Activated T-cell treated with anti-CD3 and anti-CD28 coated beads, Interleukin-2, amount 50 U/mL, for 72 hours (primary cell): ENCODE results near the gene MYADML2. TPM values are rescaled to one million over a fixed set of nuclear protein-coding genes. Genes with fewer than 3 reads are reported as not detected.
A peak's percentile ranks its signal among the peaks of the same experiment; 100 is the strongest.

Source experiments
- ATAC-seq, 2 donors: fragments of 150-1000 bp; cut with Tn5 transposase; replicated peaks in 1 of 2; 2 replicates each; pipeline ENCODE4 v1.10.0; 2021; ENCODE audit warnings: moderate library complexity in 2 of 2, mild to moderate bottlenecking in 1 of 2
- DNase-seq, 2 donors: peaks; one replicate each; pipeline ENCODE4 v3.0.0; 2021 to 2022; ENCODE audit warnings: mixed read lengths in 1 of 2
- H3K27ac Mint-ChIP-seq: one replicate; pipeline ENCODE4 v1.8.0; 2022; ENCODE audit warnings: mild to moderate bottlenecking, moderate library complexity, mixed read lengths
- H3K27me3 Mint-ChIP-seq: one replicate; pipeline ENCODE4 v1.8.0; 2022; ENCODE audit warnings: low read depth, mixed read lengths
- H3K36me3 Mint-ChIP-seq, 2 donors: one replicate each; pipeline ENCODE4 v1.8.0; 2022; ENCODE audit warnings: mixed read lengths in 2 of 2, mild to moderate bottlenecking in 1 of 2; ENCODE audit not compliant: insufficient read depth in 2 of 2
- H3K4me1 Mint-ChIP-seq: one replicate; pipeline ENCODE4 v1.8.0; 2022; ENCODE audit warnings: low read depth, mixed read lengths
- H3K4me3 Mint-ChIP-seq, 2 donors: one replicate each; pipeline ENCODE4 v1.8.0; 2022; ENCODE audit warnings: mild to moderate bottlenecking in 2 of 2, mixed read lengths in 2 of 2, moderate library complexity in 2 of 2
- H3K9me3 Mint-ChIP-seq, 2 donors: one replicate each; pipeline ENCODE4 v1.8.0; 2022; ENCODE audit warnings: mixed read lengths in 2 of 2
- total RNA-seq, 2 donors: library from RNA; stranded (reverse); gene quantifications; one replicate each; pipeline ENCODE4 v1.2.3, GENCODE V29; 2022

Gene MYADML2
- total RNA-seq, 2 donors from 2014 or later: not detected

DNA sequence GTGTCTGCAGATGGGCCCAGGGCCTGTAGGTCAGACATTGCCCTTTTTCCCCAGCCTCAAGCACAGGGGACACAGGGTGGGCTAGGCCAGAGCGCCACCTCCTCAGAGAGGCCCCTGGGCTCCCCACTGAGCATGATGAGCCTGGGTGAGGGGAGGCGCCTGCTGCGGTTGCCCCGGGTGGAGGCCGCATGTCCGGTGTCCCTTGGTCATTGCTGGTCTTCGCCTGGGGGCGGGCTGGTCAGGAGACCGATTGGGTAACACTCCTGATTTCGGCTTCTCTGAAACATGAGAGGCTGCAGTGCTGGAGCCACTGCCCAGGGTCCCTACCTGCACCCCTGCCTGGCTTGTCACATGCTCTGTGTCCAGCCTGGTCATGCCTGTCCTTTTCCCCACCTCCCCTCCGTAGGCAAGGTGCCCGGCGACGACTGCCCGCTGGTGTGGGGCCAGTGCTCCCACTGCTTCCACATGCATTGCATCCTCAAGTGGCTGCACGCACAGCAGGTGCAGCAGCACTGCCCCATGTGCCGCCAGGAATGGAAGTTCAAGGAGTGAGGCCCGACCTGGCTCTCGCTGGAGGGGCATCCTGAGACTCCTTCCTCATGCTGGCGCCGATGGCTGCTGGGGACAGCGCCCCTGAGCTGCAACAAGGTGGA lies 47.4 kb downstream of the MYADML2 start:
- Mint-ChIP-seq H3K36me3 (peaks cover 0 to 16% of the 10 kb centered on the region in 2 donors), H3K4me1 (no peaks in the 10 kb centered on the region), H3K9me3 (no peaks in the 10 kb centered on the region), H3K27me3 (peaks cover 12% of the 10 kb centered on the region), H3K4me3 (no peak overlapping the region), H3K27ac (no peak overlapping the region)
- DNase-seq: no peak
- no peak for ATAC-seq

DNA sequence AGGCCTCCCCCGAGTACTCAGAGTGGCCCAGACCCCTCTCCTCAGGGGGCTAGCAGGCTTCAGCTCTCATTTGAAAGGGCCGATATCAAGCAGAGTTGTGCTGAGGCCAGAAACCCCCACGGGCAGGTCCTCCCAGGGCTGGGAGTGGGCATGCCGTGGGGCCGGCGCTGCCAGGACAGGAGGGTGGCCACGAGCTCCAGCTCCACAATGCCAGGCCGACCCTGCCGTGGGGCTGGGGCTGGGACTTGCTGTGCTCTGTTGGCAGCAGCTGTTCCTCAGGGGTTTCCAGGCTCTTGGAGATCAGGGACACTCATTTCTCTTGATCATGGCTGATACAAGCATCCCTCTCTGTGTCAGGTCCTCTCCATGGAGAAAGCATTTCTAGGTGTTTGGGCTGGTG lies 48.1 kb downstream of the MYADML2 start:
- Mint-ChIP-seq H3K4me1 (no peaks in the 10 kb centered on the region), H3K9me3 (no peaks in the 10 kb centered on the region), H3K27me3 (peaks cover 12% of the 10 kb centered on the region), H3K36me3 (peaks cover 0 to 16% of the 10 kb centered on the region in 2 donors), H3K27ac (no peak overlapping the region), H3K4me3 (no peak overlapping the region)
- DNase-seq (no peak), ATAC-seq (no peak)

DNA sequence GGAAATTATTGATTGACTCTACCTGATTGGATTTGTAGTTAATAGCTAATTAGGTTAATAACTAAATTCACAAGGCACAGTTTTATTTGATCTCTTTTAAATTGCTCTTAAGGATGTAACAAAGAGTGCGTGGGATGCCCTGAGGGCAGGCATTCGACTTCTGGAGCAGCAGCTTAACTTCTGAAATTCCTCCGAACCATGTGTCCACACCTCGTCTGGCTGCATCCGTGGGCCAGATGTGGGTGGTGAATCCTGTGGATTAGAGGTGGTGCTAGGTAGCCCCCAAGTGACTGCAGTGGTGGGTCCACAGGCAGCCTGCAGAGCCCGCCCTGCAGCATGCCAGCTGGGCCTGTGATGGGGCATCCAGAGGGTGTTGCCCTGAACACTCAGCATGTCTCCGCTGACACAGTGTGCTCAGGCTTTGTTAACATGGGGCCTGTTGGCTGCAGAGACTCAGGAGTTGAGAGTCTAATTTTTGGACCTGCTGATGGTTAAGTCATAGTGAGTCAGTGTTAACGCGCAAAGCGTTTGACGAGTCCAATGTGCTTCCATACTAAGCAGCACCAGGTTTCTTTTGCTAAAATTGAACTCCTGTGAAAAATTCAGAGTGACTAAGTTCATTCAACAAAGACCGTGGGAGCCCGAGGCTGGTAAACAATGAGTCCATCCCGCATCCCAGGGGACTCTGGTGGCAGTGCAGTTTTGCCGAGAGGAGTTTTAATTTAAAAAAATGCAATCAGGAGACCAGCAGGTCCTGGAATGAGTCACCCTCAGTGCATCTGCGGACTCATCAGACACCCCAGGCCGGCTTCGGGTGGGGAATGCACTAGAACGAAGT lies 48.8 kb downstream of the MYADML2 start:
- no peak overlapping the region for H3K4me3 Mint-ChIP-seq
- no peaks in the 10 kb centered on the region for H3K9me3 Mint-ChIP-seq
- H3K27ac Mint-ChIP-seq: no peak overlapping the region
- ATAC-seq: no peak
- DNase-seq: no peak
- H3K4me1 Mint-ChIP-seq: no peaks in the 10 kb centered on the region
- H3K36me3 Mint-ChIP-seq: peaks cover 0 to 16% of the 10 kb centered on the region in 2 donors
- peaks cover 12% of the 10 kb centered on the region for H3K27me3 Mint-ChIP-seq

DNA sequence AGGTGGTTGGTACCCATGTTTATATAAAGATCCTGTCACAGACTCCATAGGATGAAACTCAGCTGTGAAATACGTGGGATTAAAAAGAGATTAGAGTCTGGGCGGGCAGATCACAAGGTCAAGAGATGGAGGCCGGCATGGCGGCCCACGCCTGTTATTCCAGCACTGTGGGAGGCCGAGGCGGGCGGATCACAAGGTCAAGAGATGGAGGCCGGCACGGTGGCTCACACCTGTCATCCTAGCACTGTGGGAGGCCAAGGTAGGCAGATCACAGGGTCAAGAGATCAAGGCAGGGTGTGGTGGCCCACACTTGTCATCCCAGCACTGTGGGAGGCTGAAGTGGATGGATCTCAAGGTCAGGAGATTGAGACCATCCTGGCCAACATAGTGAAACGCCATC lies 51.6 kb downstream of the MYADML2 start:
- peaks cover 1 to 18% of the 10 kb centered on the region in 2 donors for H3K36me3 Mint-ChIP-seq
- H3K9me3 Mint-ChIP-seq: no peaks in the 10 kb centered on the region
- H3K4me3 Mint-ChIP-seq: no peak overlapping the region
- ATAC-seq (no peak), DNase-seq (no peak)
- H3K4me1 Mint-ChIP-seq: no peaks in the 10 kb centered on the region
- H3K27me3 Mint-ChIP-seq: no peaks in the 10 kb centered on the region
- H3K27ac Mint-ChIP-seq: no peak overlapping the region

DNA sequence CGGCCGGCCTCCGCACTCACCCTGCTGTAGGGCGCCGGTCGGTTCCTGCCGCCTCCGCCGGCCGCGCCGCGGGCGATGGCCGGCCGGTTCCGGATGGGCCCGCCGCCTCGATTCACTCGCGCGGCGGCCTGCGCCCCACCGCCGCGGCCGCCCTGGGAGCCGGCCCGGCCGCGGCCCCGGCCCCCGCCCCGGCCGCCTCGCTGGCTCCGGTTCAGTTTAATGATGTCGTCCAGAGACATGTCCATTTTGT lies 55.8 kb downstream of the MYADML2 start:
- DNase-seq: peak in 1 of 2 donors; percentile 23
- H3K27me3 Mint-ChIP-seq: no peaks in the 10 kb centered on the region
- H3K9me3 Mint-ChIP-seq: no peaks in the 10 kb centered on the region
- peak overlapping the region; percentile 87 to 88 for H3K4me3 Mint-ChIP-seq
- peak overlapping the region; percentile 93 for H3K27ac Mint-ChIP-seq
- ATAC-seq: peak; percentile 18
- peaks cover 25% of the 10 kb centered on the region for H3K4me1 Mint-ChIP-seq
- H3K36me3 Mint-ChIP-seq: peaks cover 14 to 35% of the 10 kb centered on the region in 2 donors

DNA sequence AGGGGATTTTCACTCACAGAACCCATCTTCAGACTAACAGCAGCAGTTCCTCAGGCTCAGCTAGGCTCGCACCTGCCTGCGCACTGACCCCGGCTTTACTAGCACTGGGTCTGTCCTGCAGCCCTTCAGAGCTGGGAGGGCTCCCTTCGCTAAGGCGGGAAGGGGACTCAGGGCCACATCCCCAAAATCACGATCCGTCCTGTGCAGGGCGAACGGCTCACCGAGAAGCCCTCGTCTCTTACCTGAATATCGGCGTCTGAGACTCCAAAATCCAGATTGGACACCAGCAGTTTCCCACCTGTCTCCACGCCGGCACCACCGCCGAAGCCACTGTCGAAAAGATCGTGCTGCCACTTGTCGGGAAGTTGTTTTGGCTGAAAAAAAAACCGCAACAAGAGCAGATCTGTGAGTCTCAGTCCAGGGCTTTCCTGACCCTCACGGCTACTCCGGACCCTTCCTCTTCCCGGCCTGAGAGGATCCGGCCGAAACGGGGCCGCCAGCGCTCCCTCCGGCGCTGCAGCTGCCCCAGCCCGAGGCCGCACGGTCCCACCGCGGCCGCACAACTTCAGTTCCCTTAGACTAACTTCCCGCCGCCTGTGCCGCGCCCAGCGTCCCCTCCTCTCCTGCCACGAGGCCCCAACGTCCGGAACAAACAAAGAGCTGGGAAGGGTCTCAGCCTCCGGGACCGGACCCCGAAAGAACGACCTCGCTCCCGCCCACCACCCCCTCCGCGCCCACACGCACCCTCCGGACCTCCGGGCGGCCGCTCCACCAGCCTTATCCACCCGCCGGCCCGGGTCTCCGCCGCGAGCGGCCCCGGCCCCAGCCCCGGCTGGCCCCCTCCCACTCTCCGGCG lies 56.4 kb downstream of the MYADML2 start:
- DNase-seq: peak in 1 of 2 donors; percentile 31
- Mint-ChIP-seq H3K4me3 (peak overlapping the region; percentile 82 to 86), H3K9me3 (no peaks in the 10 kb centered on the region), H3K36me3 (peaks cover 14 to 34% of the 10 kb centered on the region in 2 donors), H3K27me3 (no peaks in the 10 kb centered on the region), H3K4me1 (peaks cover 28% of the 10 kb centered on the region), H3K27ac (peak overlapping the region; percentile 85)
- ATAC-seq: no peak

Other genes with a start within 250 kb of the MYADML2 start
- gene MRPL12, start 243.9 kb downstream of the MYADML2 start, total RNA-seq: 10 to 100 TPM; 49.1 to 64.7 TPM
- 10 to 100 TPM in 1 of 2 donors, 1 to 10 TPM in 1; 9.2 to 11.3 TPM for gene SLC25A10, start 234.9 kb downstream of the MYADML2 start, total RNA-seq
- under 1 TPM in 1 of 2 donors, not detected in 1; 0.17 TPM for gene GCGR, start 143.1 kb downstream of the MYADML2 start, total RNA-seq
- gene MCRIP1, start 113.9 kb downstream of the MYADML2 start, total RNA-seq: 10 to 100 TPM; 61.9 to 77.2 TPM
- not detected for gene PPP1R27, start 112.2 kb downstream of the MYADML2 start, total RNA-seq
- 100 to 1,000 TPM; 430 to 436 TPM for gene P4HB, start 86.7 kb downstream of the MYADML2 start, total RNA-seq
- gene ARHGDIA, start 75.9 kb downstream of the MYADML2 start, total RNA-seq: 100 to 1,000 TPM; 369 to 410 TPM
- gene ALYREF, start 55.6 kb downstream of the MYADML2 start, total RNA-seq: 100 to 1,000 TPM in 1 of 2 donors, 10 to 100 TPM in 1; 95.9 to 122 TPM
- gene ANAPC11, start 55.5 kb downstream of the MYADML2 start, total RNA-seq: 100 to 1,000 TPM in 1 of 2 donors, 10 to 100 TPM in 1; 78.5 to 106 TPM
- gene NPB, start 45.0 kb downstream of the MYADML2 start, total RNA-seq: under 1 TPM in 1 of 2 donors, not detected in 1; 0.19 TPM
- gene PCYT2, start 35.8 kb downstream of the MYADML2 start, total RNA-seq: 10 to 100 TPM; 13.9 to 14.2 TPM
- 10 to 100 TPM; 42.2 to 44.2 TPM for gene SIRT7, start 29.1 kb downstream of the MYADML2 start, total RNA-seq
- gene MAFG, start 19.5 kb downstream of the MYADML2 start, total RNA-seq: 10 to 100 TPM; 41.5 to 44.7 TPM
- 100 to 1,000 TPM; 141 to 178 TPM for gene PYCR1, start 9.9 kb downstream of the MYADML2 start, total RNA-seq
- gene NOTUM, start 14.0 kb upstream of the MYADML2 start, total RNA-seq: 1 to 10 TPM in 1 of 2 donors, under 1 TPM in 1; 0.76 to 1.4 TPM
- gene ASPSCR1, start 30.4 kb upstream of the MYADML2 start, total RNA-seq: 10 to 100 TPM; 32.0 to 34.2 TPM
- gene CENPX, start 75.6 kb upstream of the MYADML2 start, total RNA-seq: 10 to 100 TPM; 32.2 to 44.0 TPM
- 10 to 100 TPM; 11.8 to 15.4 TPM for gene LRRC45, start 76.1 kb upstream of the MYADML2 start, total RNA-seq
- 10 to 100 TPM in 1 of 2 donors, 1 to 10 TPM in 1; 8.5 to 13.1 TPM for gene RAC3, start 84.4 kb upstream of the MYADML2 start, total RNA-seq
- gene DCXR, start 90.5 kb upstream of the MYADML2 start, total RNA-seq: 100 to 1,000 TPM; 114 to 125 TPM
- gene RFNG, start 104.6 kb upstream of the MYADML2 start, total RNA-seq: 10 to 100 TPM; 31.0 to 42.2 TPM
- 10 to 100 TPM; 55.1 to 73.5 TPM for gene GPS1, start 104.7 kb upstream of the MYADML2 start, total RNA-seq
- gene DUS1L, start 118.6 kb upstream of the MYADML2 start, total RNA-seq: 100 to 1,000 TPM; 109 to 121 TPM
- gene FASN, start 151.0 kb upstream of the MYADML2 start, total RNA-seq: 10 to 100 TPM; 90.5 to 91.2 TPM